Measurements from ENCODE around the gene BTBD18. TPM values are rescaled to one million over a fixed set of nuclear protein-coding genes. Genes with fewer than 3 reads are reported as not detected.

BTBD18 gene
- total and polyA plus RNA-seq, 2 of the 13 experiments (the other 11 are each of a cell fraction or from before 2014, with no cell fraction given): not detected

DNA sequence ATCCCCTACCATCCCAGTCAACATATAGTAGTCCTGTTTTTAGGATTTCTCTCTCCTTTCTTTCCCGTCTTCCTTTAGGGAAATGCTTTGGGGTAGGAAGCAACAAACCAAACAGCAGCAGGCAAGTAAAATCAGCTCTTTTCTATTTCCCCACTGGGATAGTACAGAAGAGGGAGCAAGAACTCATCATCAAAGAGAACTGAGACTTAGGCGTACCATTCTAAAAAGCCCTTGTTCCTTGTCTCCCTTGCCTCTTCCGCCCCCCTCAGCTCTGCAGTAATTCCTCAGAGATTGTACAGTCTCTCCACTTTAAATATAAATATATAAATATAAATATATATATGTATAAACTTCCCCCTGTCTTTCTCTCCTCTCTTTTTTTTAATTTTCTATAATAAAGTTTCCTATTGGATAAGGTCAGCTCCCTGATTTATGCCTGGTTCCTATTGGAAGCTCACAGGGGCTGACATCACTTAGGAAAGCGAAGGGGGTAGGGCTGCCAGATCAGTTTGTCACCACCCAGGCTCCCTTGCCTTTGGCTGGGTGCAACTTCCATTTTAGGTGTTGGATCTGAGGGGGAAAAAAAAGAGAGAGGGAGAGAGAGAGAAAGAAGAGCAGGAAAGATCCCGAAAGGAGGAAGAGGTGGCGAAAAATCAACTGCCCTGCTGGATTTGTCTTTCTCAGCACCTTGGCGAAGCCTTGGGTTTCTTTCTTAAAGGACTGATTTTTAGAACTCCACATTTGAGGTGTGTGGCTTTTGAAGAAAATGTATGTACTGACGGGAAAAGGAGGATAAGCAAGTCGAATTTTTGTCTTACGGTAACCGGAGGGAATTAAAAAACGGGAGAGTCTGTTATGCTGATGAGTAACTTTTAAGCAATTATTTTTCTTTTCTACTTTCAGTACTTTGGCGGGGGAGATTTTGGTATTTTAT is 9.9 kb upstream of the BTBD18 start, which contains the start of gene CTNND1 (continued):
- TF ChIP-seq, protein P1, sequence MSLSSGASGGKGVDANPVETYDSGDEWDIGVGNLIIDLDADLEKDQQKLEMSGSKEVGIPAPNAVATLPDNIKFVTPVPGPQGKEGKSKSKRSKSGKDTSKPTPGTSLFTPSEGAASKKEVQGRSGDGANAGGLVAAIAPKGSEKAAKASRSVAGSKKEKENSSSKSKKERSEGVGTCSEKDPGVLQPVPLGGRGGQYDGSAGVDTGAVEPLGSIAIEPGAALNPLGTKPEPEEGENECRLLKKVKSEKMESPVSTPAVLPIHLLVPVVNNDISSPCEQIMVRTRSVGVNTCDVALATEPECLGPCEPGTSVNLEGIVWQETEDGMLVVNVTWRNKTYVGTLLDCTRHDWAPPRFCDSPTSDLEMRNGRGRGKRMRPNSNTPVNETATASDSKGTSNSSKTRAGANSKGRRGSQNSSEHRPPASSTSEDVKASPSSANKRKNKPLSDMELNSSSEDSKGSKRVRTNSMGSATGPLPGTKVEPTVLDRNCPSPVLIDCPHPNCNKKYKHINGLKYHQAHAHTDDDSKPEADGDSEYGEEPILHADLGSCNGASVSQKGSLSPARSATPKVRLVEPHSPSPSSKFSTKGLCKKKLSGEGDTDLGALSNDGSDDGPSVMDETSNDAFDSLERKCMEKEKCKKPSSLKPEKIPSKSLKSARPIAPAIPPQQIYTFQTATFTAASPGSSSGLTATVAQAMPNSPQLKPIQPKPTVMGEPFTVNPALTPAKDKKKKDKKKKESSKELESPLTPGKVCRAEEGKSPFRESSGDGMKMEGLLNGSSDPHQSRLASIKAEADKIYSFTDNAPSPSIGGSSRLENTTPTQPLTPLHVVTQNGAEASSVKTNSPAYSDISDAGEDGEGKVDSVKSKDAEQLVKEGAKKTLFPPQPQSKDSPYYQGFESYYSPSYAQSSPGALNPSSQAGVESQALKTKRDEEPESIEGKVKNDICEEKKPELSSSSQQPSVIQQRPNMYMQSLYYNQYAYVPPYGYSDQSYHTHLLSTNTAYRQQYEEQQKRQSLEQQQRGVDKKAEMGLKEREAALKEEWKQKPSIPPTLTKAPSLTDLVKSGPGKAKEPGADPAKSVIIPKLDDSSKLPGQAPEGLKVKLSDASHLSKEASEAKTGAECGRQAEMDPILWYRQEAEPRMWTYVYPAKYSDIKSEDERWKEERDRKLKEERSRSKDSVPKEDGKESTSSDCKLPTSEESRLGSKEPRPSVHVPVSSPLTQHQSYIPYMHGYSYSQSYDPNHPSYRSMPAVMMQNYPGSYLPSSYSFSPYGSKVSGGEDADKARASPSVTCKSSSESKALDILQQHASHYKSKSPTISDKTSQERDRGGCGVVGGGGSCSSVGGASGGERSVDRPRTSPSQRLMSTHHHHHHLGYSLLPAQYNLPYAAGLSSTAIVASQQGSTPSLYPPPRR (CRISPR knock-in tag; IDR thresholded peaks at IDR 0.05; ENCODE audit: borderline replicate concordance): 0 out of 2 replicates have a peak, but pooled peaks have one; percentile 38
- TF ChIP-seq, protein P2, sequence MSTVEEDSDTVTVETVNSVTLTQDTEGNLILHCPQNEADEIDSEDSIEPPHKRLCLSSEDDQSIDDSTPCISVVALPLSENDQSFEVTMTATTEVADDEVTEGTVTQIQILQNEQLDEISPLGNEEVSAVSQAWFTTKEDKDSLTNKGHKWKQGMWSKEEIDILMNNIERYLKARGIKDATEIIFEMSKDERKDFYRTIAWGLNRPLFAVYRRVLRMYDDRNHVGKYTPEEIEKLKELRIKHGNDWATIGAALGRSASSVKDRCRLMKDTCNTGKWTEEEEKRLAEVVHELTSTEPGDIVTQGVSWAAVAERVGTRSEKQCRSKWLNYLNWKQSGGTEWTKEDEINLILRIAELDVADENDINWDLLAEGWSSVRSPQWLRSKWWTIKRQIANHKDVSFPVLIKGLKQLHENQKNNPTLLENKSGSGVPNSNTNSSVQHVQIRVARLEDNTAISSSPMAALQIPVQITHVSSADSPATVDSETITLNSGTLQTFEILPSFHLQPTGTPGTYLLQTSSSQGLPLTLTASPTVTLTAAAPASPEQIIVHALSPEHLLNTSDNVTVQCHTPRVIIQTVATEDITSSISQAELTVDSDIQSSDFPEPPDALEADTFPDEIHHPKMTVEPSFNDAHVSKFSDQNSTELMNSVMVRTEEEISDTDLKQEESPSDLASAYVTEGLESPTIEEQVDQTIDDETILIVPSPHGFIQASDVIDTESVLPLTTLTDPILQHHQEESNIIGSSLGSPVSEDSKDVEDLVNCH (CRISPR knock-in tag; IDR thresholded peaks at IDR 0.05): no peak
- TF ChIP-seq ZNF672 (CRISPR knock-in tag; IDR thresholded peaks at IDR 0.05) (no peak), NFYC (CRISPR knock-in tag; IDR thresholded peaks at IDR 0.05) (peak; percentile 92), RBFOX2 (IDR thresholded peaks at IDR 0.05; ENCODE audit: low read depth, low read length) (peak; percentile 27), KLF16 (CRISPR knock-in tag; IDR thresholded peaks at IDR 0.05) (peak in 1 of 2 experiments; percentile 68; a peak in 1 of 4 replicates), KMT2B (CRISPR knock-in tag; IDR thresholded peaks at IDR 0.05) (peak; percentile 82), KLF11 (CRISPR knock-in tag; IDR thresholded peaks at IDR 0.05) (0 out of 2 replicates have a peak, but pooled peaks have one; percentile 32), LCORL (IDR thresholded peaks at IDR 0.05) (0 out of 2 replicates have a peak, but pooled peaks have one; percentile 52), LCORL (CRISPR knock-in tag; IDR thresholded peaks at IDR 0.05) (peak; percentile 48; the same call in 1 of the 2 replicates), ZNF644 (CRISPR knock-in tag; IDR thresholded peaks at IDR 0.05; ENCODE audit: low read depth) (0 out of 2 replicates have a peak, but pooled peaks have one; percentile 21), HIVEP1 (CRISPR knock-in tag; IDR thresholded peaks at IDR 0.05) (no peak), ETV6 (CRISPR knock-in tag; conservative IDR thresholded peaks at IDR 0.05) (no peak), TCF7L2 (IDR thresholded peaks at IDR 0.05; ENCODE audit: low read depth, low read length) (no peak)
- TF ChIP-seq, protein P3, sequence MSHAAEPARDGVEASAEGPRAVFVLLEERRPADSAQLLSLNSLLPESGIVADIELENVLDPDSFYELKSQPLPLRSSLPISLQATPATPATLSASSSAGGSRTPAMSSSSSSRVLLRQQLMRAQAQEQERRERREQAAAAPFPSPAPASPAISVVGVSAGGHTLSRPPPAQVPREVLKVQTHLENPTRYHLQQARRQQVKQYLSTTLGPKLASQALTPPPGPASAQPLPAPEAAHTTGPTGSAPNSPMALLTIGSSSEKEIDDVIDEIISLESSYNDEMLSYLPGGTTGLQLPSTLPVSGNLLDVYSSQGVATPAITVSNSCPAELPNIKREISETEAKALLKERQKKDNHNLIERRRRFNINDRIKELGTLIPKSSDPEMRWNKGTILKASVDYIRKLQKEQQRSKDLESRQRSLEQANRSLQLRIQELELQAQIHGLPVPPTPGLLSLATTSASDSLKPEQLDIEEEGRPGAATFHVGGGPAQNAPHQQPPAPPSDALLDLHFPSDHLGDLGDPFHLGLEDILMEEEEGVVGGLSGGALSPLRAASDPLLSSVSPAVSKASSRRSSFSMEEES (CRISPR knock-in tag; IDR thresholded peaks at IDR 0.05): peak; percentile 31; the same call in 1 of the 2 replicates
- TF ChIP-seq, protein P4, sequence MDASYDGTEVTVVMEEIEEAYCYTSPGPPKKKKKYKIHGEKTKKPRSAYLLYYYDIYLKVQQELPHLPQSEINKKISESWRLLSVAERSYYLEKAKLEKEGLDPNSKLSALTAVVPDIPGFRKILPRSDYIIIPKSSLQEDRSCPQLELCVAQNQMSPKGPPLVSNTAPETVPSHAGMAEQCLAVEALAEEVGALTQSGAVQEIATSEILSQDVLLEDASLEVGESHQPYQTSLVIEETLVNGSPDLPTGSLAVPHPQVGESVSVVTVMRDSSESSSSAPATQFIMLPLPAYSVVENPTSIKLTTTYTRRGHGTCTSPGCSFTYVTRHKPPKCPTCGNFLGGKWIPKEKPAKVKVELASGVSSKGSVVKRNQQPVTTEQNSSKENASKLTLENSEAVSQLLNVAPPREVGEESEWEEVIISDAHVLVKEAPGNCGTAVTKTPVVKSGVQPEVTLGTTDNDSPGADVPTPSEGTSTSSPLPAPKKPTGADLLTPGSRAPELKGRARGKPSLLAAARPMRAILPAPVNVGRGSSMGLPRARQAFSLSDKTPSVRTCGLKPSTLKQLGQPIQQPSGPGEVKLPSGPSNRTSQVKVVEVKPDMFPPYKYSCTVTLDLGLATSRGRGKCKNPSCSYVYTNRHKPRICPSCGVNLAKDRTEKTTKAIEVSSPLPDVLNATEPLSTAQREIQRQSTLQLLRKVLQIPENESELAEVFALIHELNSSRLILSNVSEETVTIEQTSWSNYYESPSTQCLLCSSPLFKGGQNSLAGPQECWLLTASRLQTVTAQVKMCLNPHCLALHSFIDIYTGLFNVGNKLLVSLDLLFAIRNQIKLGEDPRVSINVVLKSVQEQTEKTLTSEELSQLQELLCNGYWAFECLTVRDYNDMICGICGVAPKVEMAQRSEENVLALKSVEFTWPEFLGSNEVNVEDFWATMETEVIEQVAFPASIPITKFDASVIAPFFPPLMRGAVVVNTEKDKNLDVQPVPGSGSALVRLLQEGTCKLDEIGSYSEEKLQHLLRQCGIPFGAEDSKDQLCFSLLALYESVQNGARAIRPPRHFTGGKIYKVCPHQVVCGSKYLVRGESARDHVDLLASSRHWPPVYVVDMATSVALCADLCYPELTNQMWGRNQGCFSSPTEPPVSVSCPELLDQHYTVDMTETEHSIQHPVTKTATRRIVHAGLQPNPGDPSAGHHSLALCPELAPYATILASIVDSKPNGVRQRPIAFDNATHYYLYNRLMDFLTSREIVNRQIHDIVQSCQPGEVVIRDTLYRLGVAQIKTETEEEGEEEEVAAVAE (CRISPR knock-in tag; IDR thresholded peaks at IDR 0.05; ENCODE audit: borderline replicate concordance): peak; percentile 100

Measured in HepG2 (cell line).